Chondrocyte (in vitro differentiated cells): ENCODE measurements around the gene SYTL1. TPM values are rescaled to one million over a fixed set of nuclear protein-coding genes. Genes with fewer than 3 reads are reported as not detected.

ENCODE experiments used
- DNase-seq: peaks from one replicate; pipeline ENCODE4 v3.0.0; 2021; ENCODE audit warnings: mixed read lengths, low spot score
- H3K27ac Mint-ChIP-seq: one replicate; pipeline ENCODE4 v1.8.0; 2021; ENCODE audit warnings: mild to moderate bottlenecking, moderate library complexity, mixed read lengths; ENCODE audit not compliant: unreplicated experiment
- H3K27me3 Mint-ChIP-seq: 2 replicates; pipeline ENCODE4 v1.8.0; 2021; ENCODE audit warnings: low read depth, mixed read lengths
- H3K36me3 Mint-ChIP-seq: 2 replicates; pipeline ENCODE4 v1.8.0; 2021; ENCODE audit warnings: low read depth, mixed read lengths
- H3K4me1 Mint-ChIP-seq: 2 replicates; pipeline ENCODE4 v1.8.0; 2021; ENCODE audit warnings: low read depth, mild to moderate bottlenecking, mixed read lengths
- H3K4me3 Mint-ChIP-seq: one replicate; pipeline ENCODE4 v1.8.0; 2021; ENCODE audit warnings: mild to moderate bottlenecking, moderate library complexity, mixed read lengths; ENCODE audit not compliant: unreplicated experiment
- H3K9me3 Mint-ChIP-seq: 2 replicates; pipeline ENCODE4 v1.8.0; 2021; ENCODE audit warnings: low read depth, mixed read lengths
- total RNA-seq: library from RNA; stranded (reverse); gene quantifications from 3 replicates; pipeline ENCODE4 v1.2.1, GENCODE V29; 2021
- TF ChIP-seq, protein P1 (sequence below): fragments of 200-600 bp; sonication (generic); IDR thresholded peaks from 2 replicates; pipeline ENCODE4 v1.5.0; 2021; ENCODE audit warnings: antibody characterized with exemption, mild to moderate bottlenecking, moderate library complexity

The SYTL1 gene
- total RNA-seq, 1 donor from 2014 or later, result 1.2 TPM

DNA sequence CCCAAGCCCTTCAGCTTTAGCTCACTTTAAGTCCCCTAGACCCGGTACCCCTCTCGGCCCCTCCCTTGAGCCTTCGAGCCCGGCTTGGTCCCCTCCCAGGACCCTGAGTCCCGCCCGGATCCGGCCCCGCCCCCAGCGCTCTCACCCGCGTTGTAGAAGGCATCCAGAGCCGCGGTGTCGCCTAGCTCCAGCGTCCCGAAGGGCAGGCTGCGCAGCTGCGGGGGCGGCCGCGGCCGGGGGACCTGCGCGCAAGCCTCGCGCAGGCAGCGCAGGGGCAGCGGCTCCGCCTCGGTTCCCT lies 24.2 kb downstream of the SYTL1 start:
- Mint-ChIP-seq H3K4me1 (peaks cover 24% of the 10 kb centered on the region), H3K36me3 (peaks cover 19% of the 10 kb centered on the region), H3K4me3 (peak overlapping the region; percentile 91), H3K9me3 (no peaks in the 10 kb centered on the region), H3K27ac (peak overlapping the region; percentile 99), H3K27me3 (no peaks in the 10 kb centered on the region)
- TF ChIP-seq, protein P1, sequence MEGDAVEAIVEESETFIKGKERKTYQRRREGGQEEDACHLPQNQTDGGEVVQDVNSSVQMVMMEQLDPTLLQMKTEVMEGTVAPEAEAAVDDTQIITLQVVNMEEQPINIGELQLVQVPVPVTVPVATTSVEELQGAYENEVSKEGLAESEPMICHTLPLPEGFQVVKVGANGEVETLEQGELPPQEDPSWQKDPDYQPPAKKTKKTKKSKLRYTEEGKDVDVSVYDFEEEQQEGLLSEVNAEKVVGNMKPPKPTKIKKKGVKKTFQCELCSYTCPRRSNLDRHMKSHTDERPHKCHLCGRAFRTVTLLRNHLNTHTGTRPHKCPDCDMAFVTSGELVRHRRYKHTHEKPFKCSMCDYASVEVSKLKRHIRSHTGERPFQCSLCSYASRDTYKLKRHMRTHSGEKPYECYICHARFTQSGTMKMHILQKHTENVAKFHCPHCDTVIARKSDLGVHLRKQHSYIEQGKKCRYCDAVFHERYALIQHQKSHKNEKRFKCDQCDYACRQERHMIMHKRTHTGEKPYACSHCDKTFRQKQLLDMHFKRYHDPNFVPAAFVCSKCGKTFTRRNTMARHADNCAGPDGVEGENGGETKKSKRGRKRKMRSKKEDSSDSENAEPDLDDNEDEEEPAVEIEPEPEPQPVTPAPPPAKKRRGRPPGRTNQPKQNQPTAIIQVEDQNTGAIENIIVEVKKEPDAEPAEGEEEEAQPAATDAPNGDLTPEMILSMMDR, result no peak
- peak; percentile 94 for DNase-seq

DNA sequence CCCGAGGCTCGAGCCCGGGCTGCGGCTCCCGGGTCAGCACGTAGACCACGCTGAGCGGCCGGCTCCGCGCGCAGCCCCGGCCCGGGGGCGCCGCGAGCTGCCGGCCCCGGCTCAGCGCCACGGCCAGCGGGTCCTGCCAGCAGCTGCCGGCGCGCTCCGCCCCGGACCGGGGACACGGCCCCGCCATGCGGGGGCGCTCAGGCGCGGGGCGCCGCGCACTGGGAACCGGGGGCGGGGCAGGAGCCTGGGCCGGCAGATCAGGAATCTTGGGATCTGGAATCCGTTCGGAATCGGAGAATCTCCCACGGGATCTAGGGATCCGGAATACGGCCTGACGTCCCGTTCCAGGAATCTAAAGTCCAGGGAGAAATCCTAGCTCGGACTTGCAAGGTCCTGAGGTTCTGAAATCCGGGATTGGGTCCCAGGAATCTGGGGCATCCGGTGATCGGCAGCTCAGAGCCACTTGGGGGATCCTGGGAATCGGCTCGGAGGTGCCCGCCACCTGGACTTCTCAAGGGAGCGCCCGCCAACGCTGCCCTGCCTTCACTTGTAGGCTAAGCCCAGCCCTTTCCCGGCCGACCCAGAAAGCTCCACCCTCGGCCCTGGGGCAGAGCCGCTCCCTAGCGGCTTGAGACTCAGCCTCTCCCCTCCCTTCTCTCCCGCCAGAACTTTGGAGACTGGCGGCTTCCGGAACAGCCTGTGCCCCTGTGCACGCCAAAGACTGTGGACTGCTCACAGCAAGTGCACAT lies 24.8 kb downstream of the SYTL1 start, which contains the start of gene MAP3K6:
Gene MAP3K6, minus strand, starts transcription at position 551 of the 749 bp plus-strand sequence. Its CDS starts 364 bp downstream, at position 187.
- H3K4me3 Mint-ChIP-seq, result peak within 1 kb of the TSS; percentile 91
- H3K27ac Mint-ChIP-seq, result peak within 1 kb of the TSS; percentile 99
- H3K9me3 Mint-ChIP-seq, result no peaks in the 10 kb centered on the region
- DNase-seq, result peak; percentile 95
- H3K36me3 Mint-ChIP-seq, result peaks cover 16% of the 10 kb centered on the region
- H3K27me3 Mint-ChIP-seq, result no peaks in the 10 kb centered on the region
- TF ChIP-seq, protein P1, result peak; percentile 74
- H3K4me1 Mint-ChIP-seq, result peaks cover 24% of the 10 kb centered on the region

DNA sequence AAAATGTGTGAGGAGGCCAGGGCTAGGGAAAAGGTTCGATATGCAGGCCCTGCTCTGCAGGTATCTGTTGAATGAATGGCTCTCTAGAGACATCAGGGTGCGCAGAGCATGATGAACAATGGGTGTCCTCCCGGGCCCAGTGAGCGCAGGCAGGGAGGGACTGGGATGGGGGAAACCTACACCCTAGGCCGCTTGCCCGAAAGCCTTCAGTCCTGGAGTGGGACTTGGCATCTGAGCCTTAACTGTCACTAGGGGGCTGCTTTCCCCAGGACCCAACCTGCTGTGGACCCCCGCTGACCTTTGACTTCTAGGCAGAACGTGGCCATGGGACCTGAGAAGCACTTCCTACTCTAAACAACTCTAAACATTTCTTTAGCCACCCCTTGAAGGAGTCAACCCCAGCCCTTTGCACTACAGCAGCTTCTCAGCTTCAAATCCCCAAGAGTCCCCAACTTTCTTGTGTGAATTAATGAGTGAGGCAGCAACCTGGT lies 25.4 kb downstream of the SYTL1 start:
- H3K9me3 Mint-ChIP-seq, result no peaks in the 10 kb centered on the region
- peaks cover 13% of the 10 kb centered on the region for H3K36me3 Mint-ChIP-seq
- peaks cover 24% of the 10 kb centered on the region for H3K4me1 Mint-ChIP-seq

DNA sequence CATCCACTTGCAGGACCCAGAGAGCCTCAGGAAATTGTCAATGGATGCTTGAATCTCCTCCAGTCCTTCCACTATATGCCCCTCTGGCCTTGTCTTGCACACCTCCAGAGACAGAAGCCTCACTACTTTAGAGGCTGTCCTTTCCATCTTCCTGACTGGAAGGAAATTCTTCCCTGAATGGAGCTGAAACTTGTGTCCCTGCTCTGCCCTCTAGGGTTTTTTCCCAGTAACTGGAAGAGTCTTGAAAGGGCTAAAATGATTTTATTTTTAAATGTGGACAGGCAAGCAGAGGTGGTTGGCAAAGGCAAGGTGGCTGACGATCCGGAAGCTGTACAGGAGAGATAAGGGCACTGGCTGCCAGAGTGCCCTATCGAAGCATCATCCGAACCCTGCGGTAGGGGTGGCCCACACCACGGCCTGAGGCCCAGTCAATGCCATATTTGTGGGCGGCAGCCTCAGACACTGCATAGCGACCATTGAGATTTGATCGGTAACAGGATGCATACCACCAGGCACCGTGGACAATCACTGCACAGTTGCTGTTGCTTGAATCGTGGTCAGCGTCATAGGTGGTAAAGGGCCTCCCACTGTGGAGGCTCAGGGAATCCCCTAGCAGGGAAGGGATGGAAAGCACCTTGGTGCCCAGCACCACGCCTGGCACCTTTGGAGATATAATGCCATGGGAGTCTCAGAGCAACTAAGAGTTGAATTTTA lies 27.2 kb downstream of the SYTL1 start:
- H3K4me3 Mint-ChIP-seq, result no peak overlapping the region

More for the DNA sequence above, 25.4 kb downstream of the SYTL1 start:
- peak overlapping the region; percentile 73 for H3K4me3 Mint-ChIP-seq
- no peaks in the 10 kb centered on the region for H3K27me3 Mint-ChIP-seq
- DNase-seq, result no peak
- TF ChIP-seq, protein P1, result no peak
- peak overlapping the region; percentile 86 for H3K27ac Mint-ChIP-seq

More for the DNA sequence above, 27.2 kb downstream of the SYTL1 start:
- H3K9me3 Mint-ChIP-seq, result no peaks in the 10 kb centered on the region
- peak; percentile 61 for DNase-seq
- H3K27ac Mint-ChIP-seq, result no peak overlapping the region
- TF ChIP-seq, protein P1, result peak; percentile 65
- H3K27me3 Mint-ChIP-seq, result no peaks in the 10 kb centered on the region
- peaks cover 23% of the 10 kb centered on the region for H3K4me1 Mint-ChIP-seq
- H3K36me3 Mint-ChIP-seq, result peaks cover 3% of the 10 kb centered on the region
